ENCODE results near the gene COBL. TPM values are rescaled to one million over a fixed set of nuclear protein-coding genes. Genes with fewer than 3 reads are reported as not detected.

The COBL gene
- total RNA-seq, 2 experiments from 2014 or later: not detected

- ChIA-PET POLR2A (no interaction called here), CTCF (interaction anchor here (0.9 kb wide), 1 partner anchor 18 kb away, joined by 3 read pairs; no protein-coding TSS in a partner anchor)
Observed at GRCh38 chr7:51104278-51104677, 212.3 kb downstream of the COBL start.

GRCh38 chr7:51103718-51104117 lies 212.9 kb downstream of the COBL start:
- ChIA-PET POLR2A (no interaction called here), CTCF (interaction anchor here (0.9 kb wide), 1 partner anchor 18 kb away, joined by 3 read pairs; no protein-coding TSS in a partner anchor)

- POLR2A ChIA-PET: no interaction called here
- CTCF ChIA-PET: no interaction called here
Observed at GRCh38 chr7:51102828-51103227, 213.8 kb downstream of the COBL start.

DNA sequence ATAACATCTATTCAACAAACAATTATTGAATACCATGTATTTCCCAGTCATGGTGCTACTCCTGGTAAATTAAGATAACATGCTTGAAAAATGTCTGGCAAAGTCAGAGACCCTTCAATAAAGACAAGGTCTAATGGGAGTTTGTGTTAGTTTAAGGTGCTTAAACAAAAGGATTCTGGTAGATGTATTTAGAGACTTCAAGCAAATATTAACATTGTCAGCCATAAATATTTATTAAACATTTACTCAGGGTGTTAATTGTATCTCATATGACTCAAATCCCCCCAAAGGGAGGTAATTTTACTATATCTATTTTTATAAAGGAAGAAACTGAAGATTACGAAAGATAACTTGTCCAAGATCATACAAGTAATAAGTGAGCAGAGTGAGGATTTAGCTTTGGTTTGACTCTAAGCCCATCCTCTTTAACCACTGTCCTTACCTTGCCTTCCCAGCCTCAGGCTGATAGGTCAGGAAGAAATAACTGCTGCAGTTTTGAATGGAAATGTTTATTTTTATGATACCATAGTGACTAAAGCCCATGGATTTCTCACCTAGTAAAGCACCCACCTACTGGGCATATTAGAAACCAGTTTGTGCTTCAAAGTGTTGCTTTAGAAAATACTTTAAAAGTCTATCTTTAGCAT lies 215.4 kb downstream of the COBL start:
- POLR2A ChIA-PET: no interaction called here
- CTCF ChIA-PET: no interaction called here

DNA sequence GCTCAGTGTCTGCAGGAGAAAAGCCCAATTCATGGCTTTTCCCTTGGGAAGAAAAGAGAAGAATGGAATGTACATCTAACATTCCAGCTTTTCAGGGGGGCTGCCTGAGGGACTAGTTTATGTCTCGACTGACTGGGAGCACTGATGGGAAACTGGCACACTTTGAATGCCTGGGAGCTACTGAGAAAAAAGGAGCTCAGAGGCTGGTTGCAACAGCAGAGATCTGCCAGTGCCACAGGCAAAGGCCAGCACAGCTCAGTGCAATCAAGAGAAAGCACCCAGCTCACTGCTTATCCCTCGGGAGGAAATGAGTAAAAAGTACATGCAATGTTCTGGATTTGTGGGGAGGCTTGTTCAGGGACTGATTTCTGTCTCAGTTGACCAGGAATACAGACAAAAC lies 226.2 kb downstream of the COBL start:
- POLR2A ChIA-PET: no interaction called here
- CTCF ChIA-PET: no interaction called here

DNA sequence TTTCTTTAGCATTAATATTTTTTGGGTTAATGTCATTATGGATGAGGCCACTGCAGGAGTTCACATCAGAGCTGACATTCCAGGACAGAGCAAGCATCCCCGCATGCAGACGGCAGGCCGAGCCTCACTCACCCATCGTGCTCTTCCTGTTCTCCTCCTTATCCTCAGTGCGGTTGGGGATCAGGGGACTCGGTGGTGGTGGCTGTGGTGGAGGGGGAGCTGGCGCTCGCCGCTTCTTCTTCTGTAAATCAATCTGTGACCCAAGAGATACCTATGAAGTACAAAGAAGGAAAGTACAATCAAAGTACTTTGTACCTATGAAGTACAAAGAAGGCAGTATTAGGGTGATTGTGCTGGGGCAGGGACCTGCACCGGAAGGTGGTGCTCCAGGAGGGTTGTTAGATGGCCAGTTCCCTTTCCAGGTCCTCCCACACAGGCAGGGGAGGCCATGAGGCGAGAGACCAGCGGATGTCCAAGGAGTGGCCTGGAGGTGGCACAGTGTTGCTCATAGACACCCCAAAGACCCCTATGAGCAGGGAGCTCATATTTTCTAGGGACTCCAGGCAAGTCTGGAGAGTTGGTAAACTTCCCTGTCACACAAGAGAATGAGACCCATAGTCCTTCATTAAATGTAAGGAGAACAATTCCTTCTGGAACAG lies 231.4 kb downstream of the COBL start:
- ChIA-PET POLR2A (no interaction called here), CTCF (interaction anchor here (1.4 kb wide), 1 partner anchor 19 kb away, joined by 3 read pairs; no protein-coding TSS in a partner anchor)

DNA sequence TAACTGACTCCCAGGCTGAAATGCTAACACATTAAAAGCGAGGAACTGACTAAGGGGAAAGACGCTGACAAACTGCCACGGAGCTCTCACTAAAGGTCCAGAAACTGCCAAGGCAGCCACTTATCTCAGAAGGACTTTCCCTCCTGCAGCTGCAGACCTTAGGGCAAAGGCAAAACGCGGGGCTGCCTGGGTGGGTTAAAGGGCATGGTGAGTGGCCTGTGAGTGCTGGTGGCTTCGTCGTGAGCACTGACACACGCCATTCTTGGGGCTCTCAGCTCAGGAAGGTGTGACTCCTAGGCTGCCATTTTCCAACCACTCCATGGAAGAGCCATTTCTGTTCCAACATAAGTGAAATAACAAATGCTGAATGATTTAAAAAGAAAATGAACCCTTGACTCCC lies 232.5 kb downstream of the COBL start:
- CTCF ChIA-PET: no interaction called here
- POLR2A ChIA-PET: no interaction called here

DNA sequence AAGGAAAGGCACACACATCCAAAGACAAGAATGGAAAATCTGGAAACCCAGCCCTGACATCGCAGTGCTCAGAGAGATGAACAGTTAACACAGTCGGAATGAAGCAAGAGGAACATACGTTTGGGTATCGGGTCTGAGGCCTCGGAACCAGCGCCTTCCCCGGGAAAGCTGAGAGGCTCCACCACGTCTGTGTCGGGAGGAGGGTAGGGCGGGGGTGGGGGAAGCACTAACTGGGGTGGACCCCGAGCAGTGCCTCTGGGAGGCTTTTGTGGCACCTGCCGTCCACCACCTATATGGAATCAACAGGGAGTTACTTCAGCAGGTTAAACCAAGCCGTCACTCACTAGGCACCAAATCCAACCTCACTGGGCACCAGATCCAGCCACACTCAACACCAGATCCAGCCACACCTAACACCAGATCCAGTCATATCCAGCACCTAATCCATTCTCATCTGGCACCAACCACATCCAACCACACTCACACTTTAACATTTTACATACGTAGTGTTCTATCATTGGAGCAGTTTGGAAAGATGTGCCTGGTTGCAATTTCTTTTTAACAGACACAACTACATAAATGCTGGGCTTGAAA lies 233.6 kb downstream of the COBL start:
- POLR2A ChIA-PET: no interaction called here

DNA sequence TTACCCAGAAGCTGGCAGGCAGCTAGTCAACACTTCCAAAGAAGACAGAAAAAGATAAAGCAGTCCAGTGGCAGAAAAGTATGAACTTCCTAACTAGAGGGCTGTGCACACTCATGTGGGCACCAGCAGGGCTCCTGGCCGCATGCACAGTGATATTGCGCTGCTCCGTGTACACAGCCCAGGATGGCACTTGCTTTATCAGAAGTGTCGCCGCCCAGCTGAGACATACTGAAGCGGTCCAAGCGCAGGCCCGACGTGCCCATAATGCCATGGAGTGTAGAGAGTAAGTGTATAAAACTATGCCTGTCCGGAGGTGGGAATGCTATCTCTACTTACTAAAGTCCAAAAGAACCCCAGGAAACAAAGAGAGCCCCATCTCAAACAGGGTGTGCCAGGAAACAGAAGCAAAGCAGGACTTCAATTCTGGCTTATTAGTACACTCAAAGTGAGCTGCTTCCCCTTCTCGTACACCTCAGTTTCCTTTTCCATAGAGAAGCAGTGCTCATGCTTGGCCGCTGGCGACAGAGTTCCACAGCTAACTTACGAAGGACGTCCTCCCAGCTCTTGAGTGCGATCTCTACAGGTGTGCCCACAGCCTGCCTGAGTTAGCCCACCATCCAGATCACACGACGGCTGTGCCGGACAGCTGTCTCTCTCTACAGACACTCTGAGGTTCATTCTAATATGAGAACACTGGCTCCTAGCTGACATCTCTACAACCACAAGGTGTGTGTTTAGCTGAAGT lies 234.3 kb downstream of the COBL start:
- POLR2A ChIA-PET: no interaction called here
- CTCF ChIA-PET: no interaction called here

More for the DNA sequence above, 233.6 kb downstream of the COBL start:
- CTCF ChIA-PET: no interaction called here

GRCh38 chr7:51081270-51081890 lies 235.2 kb downstream of the COBL start:
- POLR2A ChIA-PET: no interaction called here
- CTCF ChIA-PET: no interaction called here

DNA sequence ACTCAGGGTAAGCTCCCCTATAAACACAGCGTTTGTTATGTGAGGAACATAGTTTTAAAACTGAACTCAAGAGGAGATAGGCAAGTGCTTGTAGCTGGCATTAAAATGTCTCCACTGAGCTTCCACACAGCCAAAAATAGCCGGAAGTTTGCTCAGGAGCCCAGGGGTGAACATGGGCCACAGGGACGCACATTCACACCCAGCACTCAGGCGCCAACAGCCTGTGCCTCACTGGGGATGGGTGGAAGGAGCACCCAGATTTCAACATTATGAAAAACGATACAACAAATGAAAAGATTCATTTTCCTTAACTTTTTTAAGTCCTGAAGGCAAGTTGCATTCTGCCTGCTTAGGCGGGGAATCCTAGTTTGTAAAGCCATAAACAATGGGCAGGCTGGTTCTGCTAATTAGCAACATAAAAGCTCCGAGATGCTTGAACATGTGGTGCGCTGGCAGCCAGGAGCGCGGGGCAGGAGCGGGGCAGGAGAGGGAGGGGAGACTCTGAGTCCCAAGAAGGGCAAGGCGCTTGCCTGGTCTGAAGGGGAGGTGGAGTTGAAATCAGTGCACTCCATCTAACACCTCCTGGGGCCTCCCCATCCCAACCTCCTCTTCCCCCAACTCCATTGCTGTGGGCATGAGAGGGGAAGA lies 235.9 kb downstream of the COBL start:
- ChIA-PET POLR2A (no interaction called here), CTCF (no interaction called here)

GRCh38 chr7:51080216-51080615 lies 236.4 kb downstream of the COBL start:
- POLR2A ChIA-PET: no interaction called here

DNA sequence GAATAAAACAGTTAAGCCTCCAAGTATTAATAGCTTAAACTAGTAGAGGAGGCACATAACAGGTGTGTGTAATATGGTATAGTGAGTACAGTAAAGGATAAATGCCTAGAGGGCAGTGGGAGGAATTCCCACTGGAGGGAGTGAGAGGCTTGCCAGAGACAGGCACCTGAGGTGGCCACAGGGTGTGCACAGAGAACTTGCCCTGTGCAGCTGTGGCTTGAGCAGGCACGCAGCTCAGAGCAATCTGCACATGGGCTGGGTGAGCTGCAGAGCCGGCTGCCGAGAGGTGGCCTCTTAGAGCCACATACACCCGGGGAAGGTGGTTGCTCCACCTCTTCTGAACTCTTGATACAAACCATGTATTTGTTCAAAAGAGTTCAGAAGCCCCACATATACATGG lies 237.1 kb downstream of the COBL start:
- ChIA-PET POLR2A (no interaction called here), CTCF (no interaction called here)

More at GRCh38 chr7:51080216-51080615, 236.4 kb downstream of the COBL start:
- CTCF ChIA-PET: no interaction called here

DNA sequence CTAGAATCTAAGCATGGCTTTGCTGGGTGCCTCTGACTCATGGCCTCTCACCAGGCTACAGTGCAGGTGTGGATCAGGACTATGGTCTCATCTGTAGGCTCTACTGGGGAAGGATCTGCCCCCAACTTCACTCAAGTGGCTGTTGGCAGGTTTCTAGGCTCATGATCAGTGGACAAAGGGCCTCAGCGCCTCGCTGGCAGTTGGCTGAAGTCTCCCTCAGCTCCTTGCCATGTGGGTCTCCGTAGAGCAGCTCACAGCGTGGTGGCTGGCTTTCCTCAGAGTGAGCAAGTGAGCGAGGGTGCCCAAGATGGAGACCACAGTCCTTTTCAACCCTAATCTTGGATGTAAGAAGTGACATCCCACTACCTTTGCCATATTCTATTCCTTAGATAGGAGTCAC lies 238.0 kb downstream of the COBL start:
- ChIA-PET CTCF (no interaction called here), POLR2A (no interaction called here)

DNA sequence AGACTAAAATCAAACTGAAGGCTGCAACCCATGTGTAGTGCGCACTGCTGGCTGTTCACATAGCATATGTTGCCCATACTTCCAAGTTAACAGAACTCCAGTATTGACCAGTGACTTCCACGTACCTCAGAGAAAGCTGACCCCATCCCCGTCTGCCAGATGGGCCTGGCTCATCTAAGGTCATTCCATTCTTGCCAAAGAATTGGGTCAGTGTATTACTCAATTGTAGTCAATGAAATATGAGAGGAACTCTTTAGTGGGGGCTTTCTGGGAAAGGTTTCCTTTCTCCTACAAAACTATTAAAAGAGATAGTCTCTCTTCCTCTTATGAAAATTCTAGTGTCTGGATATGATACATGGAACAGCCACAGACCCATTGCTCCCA lies 238.6 kb downstream of the COBL start:
- CTCF ChIA-PET: no interaction called here
- POLR2A ChIA-PET: no interaction called here

DNA sequence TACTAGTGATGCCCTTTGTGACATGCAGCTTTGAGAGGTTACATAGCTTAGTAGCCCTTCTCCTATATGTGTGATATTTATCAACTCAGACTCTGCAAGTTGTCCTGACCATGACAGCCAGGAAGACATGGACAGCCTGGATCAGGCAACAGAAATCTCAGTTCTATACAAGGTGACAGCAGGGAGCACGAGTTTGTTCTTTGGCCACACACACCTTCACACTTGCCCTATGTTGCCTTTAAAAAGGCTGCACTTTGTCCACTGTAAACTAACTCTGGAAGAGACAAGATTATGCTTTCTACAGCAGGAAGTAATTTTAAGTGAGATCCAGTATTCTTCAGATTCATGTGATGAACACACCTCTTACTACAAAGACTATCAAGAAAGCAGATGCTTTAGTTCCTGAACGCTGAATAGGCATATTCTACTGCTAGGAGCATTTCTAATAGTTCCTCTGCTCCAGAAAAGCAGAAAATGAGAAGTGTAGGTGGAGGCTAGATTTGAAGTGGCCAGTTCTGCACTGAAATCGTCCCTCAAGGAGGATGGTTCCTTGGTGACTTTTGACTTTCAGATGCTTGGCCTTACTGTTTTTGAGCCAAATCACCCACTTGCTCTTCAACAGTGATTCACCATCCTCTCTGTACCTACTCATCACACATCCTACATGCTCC lies 239.2 kb downstream of the COBL start:
- ChIA-PET CTCF (no interaction called here), POLR2A (no interaction called here)

DNA sequence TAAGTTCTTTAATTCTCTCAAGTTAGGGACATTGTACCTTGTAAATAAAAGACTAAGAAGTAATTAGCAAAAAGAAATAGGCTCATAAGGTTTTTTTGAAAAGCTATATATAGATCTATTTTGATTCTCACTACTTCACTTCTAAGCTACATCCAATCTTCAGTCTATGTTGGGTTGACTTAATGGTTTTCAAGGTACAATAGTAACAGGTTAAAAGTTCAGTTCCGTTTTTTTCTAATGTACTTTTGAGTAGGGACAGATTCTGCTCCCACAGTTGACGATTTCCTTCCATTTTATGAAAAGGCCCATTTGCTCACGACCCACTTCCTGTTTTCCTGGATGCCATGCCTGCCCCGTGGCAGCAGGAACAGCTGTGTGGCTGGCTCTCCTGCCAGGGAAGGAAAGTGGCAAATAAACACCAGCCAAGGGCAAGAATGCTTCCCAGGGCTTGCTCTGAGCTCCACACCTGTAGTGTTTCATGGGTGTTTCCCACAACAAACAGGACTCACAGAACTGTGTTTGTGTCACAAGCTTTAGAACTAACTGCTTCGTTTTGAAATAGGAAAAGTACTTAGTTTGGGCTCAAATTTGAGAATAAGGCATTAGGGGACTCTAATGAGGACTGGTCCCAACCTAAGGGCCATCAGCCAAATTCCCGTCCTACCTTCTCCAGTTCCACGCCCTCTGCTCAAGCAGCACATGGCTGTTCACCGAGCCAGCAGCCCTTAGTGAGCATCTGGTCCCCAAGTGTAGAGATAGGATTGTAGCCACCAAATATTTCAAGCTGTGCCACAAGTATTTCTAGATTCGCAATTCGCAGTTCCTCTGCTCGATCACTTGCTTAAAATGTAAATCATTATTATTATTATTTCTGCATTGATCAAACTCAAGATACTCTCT lies 240.7 kb downstream of the COBL start:
- POLR2A ChIA-PET: no interaction called here
- CTCF ChIA-PET: interaction anchor here (1.2 kb wide), 1 partner anchor 86 kb away, joined by 5 read pairs; no protein-coding TSS in a partner anchor

GRCh38 chr7:51073171-51073570 lies 243.4 kb downstream of the COBL start:
- CTCF ChIA-PET: no interaction called here
- POLR2A ChIA-PET: no interaction called here
